Measurements from ENCODE around the gene MID1. TPM values are rescaled to one million over a fixed set of nuclear protein-coding genes. Genes with fewer than 3 reads are reported as not detected.

MID1 gene
- total RNA-seq, 2 experiments from 2014 or later: 0.95 to 1.2 TPM

DNA sequence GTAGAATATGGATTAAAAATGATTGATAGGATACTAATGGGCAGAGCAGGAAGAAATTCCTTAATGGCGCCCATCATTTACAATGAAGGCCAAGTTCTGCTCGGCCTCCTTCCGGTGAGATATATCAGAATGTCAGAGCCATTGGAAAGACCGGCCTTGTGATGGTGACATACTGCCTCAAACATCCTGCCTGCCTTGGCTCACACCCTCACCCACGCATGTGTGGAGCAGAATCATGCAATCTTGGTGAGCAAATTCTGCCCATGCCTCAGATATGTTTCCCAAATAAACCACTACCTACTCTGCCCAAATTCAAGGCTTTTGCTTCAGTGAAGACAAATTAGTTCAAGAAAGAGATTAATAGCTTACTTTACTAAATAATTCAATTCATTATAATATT lies 163.3 kb downstream of the MID1 start:
- Mint-ChIP-seq H3K36me3 (ENCODE audit: low read depth) (no peaks in the 10 kb centered on the region), H3K9me3 (peaks cover 2% of the 10 kb centered on the region), H3K27me3 (ENCODE audit: low read depth) (no peaks in the 10 kb centered on the region), H3K4me3 (no peak overlapping the region), H3K4me1 (ENCODE audit: low read depth) (no peaks in the 10 kb centered on the region), H3K27ac (no peak overlapping the region)
- CTCF ChIA-PET: no interaction called here
- intact Hi-C loops (cut with micrococcal nuclease): no loop called here
- no peak for DNase-seq

DNA sequence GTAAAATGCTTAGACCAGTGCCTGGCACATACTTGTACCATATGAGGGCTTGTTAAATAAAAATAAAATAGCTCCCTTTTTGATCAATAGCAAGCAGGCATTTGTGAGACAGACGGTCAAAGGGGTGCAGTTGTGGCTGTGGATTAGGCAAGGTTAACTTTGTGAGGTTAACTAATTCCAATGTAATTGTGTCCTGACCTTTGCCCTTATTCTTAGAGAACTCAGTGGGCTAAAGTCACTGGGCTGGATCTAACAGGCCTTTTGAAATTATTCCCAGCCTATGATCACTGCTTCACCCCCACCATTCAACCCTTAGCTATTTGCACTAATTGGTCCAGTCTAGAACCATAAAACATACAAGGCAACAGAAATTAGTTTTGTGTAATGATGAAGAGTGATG lies 166.4 kb downstream of the MID1 start:
- Mint-ChIP-seq H3K27me3 (ENCODE audit: low read depth) (no peaks in the 10 kb centered on the region), H3K4me1 (ENCODE audit: low read depth) (no peaks in the 10 kb centered on the region), H3K36me3 (ENCODE audit: low read depth) (no peaks in the 10 kb centered on the region)

DNA sequence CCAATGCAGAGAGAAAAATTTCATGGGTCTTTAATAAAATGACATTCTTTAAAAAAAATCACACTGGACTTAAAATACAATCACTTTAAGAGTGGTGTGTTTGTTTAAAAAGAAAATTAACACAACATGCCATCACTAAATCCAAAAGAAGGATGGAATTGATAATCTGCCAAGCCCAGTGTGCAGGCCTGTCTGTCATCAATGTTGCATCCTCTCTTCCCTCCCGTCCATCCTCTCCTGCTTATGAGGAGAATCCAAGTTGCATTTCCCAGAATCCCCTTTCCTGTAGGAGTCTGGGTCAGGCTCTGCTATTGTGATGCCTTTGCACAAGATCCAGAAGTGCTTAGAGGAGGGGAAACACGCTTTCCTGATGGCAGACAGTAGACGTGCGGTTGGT lies 169.4 kb downstream of the MID1 start:
- peaks cover 2% of the 10 kb centered on the region for H3K9me3 Mint-ChIP-seq

More for the DNA sequence above, 166.4 kb downstream of the MID1 start:
- no peak overlapping the region for H3K27ac Mint-ChIP-seq
- CTCF ChIA-PET: no interaction called here
- no peak overlapping the region for H3K4me3 Mint-ChIP-seq
- H3K9me3 Mint-ChIP-seq: peaks cover 2% of the 10 kb centered on the region
- intact Hi-C loops (cut with micrococcal nuclease): no loop called here
- no peak for DNase-seq

DNA sequence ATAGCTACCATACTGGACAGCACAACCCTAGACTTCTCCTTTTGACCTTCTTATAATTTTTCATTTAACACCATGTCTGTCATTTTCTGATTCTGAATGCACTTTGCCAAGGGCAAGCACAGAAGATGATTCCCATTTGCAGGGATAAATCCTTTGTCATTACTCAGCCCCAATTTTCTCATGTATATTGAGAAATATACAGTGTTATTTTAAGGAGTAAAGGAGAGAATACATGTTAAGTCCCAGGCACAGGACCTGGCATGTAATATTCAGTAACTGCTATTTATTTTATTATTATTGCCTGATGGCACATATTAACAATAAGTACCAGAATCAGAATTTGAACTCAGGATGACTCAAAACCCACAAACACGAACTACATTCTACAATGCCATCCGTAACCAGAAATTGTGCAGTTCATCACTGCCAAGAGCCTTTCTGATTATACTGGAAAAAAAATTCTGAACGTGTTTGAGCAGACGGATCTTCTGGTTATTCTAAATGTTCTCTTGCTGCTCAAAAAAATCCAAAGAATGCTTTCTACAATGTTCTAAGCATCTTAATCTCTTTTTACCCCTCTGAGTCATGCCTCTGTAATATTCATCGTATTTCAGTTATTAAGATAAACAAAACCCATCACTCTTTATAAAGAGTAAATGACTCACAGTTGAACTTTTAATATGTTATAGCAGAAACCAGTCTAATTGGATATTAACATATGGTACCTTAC lies 170.0 kb downstream of the MID1 start:
- no peak overlapping the region for H3K27ac Mint-ChIP-seq
- no peak for DNase-seq
- H3K9me3 Mint-ChIP-seq: peaks cover 2% of the 10 kb centered on the region
- H3K27me3 Mint-ChIP-seq (ENCODE audit: low read depth): no peaks in the 10 kb centered on the region
- H3K36me3 Mint-ChIP-seq (ENCODE audit: low read depth): no peaks in the 10 kb centered on the region
- intact Hi-C loops (cut with micrococcal nuclease): no loop called here
- H3K4me1 Mint-ChIP-seq (ENCODE audit: low read depth): no peaks in the 10 kb centered on the region
- H3K4me3 Mint-ChIP-seq: no peak overlapping the region
- CTCF ChIA-PET: no interaction called here

More for the DNA sequence above, 169.4 kb downstream of the MID1 start:
- no peak overlapping the region for H3K27ac Mint-ChIP-seq
- CTCF ChIA-PET: no interaction called here
- DNase-seq: no peak
- H3K4me3 Mint-ChIP-seq: no peak overlapping the region
- no peaks in the 10 kb centered on the region for H3K36me3 Mint-ChIP-seq (ENCODE audit: low read depth)
- intact Hi-C loops (cut with micrococcal nuclease): no loop called here
- H3K27me3 Mint-ChIP-seq (ENCODE audit: low read depth): no peaks in the 10 kb centered on the region
- no peaks in the 10 kb centered on the region for H3K4me1 Mint-ChIP-seq (ENCODE audit: low read depth)

DNA sequence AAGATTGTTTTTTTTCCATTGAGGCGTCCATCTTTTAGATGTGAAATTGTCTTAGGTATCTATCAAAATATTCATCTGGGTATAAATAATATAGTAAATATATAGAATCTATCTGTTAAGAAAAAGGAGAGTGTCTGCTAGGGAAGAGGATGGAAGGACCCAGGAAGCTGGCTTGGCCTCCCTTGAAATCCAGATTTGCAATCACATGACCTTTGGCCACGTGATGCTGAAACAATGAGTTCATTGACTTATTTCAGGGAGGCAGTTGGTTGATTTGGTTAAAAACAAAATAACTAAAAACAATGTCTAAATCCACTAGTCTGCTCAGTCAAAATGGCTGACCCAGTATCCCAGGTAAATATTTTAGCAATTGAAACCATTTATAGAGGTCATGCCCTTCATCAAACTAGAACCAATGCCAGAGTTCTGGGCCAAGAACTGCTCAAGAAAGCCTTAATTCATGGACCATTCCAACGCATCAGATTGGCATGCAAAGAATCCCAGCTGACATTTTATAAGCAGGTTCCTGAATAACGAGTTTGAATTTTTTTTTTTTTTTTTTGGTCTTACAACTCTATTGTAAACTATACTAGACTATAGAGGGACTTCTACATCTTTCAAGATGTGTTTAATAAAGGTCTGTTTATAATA lies 172.7 kb downstream of the MID1 start:
- intact Hi-C loops (cut with micrococcal nuclease): no loop called here
- CTCF ChIA-PET: no interaction called here
- Mint-ChIP-seq H3K27me3 (ENCODE audit: low read depth) (no peaks in the 10 kb centered on the region), H3K9me3 (no peaks in the 10 kb centered on the region), H3K36me3 (ENCODE audit: low read depth) (no peaks in the 10 kb centered on the region), H3K4me3 (no peak overlapping the region), H3K4me1 (ENCODE audit: low read depth) (no peaks in the 10 kb centered on the region), H3K27ac (no peak overlapping the region)
- DNase-seq: no peak

DNA sequence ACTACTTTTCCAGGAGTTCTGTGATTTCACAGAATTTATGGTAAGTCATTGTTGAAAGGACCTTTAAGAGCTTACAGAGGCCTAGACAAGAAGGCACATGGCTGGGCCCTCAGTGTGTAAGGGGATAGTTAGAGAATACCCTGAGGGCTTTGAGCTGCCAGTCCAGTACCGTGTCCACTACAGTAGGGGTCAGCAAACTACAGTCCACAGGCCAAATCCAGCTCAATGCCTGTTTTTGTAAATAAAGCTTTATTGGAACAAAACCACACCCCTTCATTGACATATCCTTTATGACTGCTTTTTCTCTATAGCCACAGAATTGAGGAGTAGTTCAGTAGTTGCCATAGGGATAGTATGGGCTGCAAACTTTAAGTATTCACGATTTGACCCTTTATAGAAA lies 176.2 kb downstream of the MID1 start:
- no peak overlapping the region for H3K27ac Mint-ChIP-seq

DNA sequence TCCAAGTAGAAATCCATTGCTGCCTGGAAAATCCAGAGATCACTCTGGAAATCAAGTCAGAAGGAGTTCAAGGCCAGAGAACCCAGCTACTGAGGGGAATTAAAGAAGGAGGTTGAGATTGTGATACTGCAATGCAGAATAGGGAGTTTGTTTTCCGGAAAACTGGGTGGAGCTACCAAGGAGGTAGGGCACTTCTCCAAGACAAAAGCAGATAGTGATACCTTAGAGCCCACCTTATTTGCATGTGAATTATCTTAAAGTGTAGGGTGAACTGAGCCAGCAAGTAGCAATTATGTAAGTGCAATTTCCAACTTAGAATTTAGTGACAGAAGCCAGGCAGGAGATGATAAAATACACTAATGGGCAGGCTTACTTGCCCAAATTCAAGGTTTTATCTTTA lies 178.9 kb downstream of the MID1 start:
- H3K27me3 Mint-ChIP-seq (ENCODE audit: low read depth): no peaks in the 10 kb centered on the region
- CTCF ChIA-PET: no interaction called here
- no peaks in the 10 kb centered on the region for H3K4me1 Mint-ChIP-seq (ENCODE audit: low read depth)
- H3K4me3 Mint-ChIP-seq: no peak overlapping the region
- intact Hi-C loops (cut with micrococcal nuclease): no loop called here
- H3K9me3 Mint-ChIP-seq: no peaks in the 10 kb centered on the region
- no peak overlapping the region for H3K27ac Mint-ChIP-seq
- no peak for DNase-seq
- H3K36me3 Mint-ChIP-seq (ENCODE audit: low read depth): no peaks in the 10 kb centered on the region

More for the DNA sequence above, 176.2 kb downstream of the MID1 start:
- H3K4me3 Mint-ChIP-seq: no peak overlapping the region
- CTCF ChIA-PET: no interaction called here
- H3K9me3 Mint-ChIP-seq: no peaks in the 10 kb centered on the region
- DNase-seq: no peak
- intact Hi-C loops (cut with micrococcal nuclease): no loop called here
- no peaks in the 10 kb centered on the region for H3K36me3 Mint-ChIP-seq (ENCODE audit: low read depth)
- H3K27me3 Mint-ChIP-seq (ENCODE audit: low read depth): no peaks in the 10 kb centered on the region
- H3K4me1 Mint-ChIP-seq (ENCODE audit: low read depth): no peaks in the 10 kb centered on the region

DNA sequence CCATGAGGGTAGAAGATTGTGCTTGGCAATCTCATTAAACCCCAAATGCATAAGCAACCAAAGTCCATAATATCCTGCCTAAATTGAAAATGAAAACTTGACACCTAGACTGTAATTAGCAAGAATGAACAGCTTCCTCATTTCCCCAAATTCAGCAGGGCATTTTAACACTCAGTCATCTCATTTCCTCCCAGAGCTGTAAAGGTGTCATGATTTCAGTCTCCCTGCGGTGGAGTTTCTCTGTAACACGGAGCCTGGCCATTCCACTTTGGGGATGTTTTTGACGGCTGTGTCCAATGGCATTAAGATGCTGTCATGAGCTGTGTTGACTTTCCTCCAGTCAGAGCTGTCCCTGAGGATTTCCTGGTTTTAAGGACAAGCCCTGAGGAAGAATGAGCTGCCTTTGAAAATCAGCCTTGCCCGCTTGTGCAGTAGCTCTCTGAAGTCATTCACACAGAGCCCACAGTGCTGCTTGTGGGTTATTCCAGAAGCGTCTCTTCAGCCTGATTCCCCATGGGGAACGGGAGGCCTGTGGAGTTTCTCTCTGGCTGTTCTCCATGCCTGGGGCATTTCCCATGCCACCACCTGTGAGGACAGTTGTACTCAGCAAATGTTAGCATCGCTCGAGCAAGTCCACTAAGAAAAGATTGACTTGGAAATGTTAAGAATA lies 187.0 kb downstream of the MID1 start:
- Mint-ChIP-seq H3K4me1 (ENCODE audit: low read depth) (no peaks in the 10 kb centered on the region), H3K4me3 (no peak overlapping the region)
- CTCF ChIA-PET: no interaction called here

DNA sequence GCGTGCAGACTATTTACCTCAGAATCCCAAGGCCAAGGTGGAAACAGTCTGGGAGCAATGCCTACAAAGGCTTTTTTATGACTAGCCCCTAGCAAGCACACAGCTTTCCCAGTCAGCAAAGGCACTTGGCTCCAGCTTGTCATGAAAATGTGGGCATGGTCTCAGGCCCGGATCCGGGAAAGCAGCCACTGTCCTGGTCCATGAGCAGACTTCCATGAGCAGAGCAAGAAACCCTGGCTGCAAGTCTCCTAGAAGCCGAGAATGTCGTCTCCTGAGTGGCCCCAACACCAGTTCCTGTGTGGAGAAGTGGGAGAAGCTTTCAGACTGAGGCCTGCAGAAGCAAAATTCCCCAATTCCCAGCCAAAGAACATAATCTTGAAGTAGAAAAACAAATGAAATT lies 190.5 kb downstream of the MID1 start:
- Mint-ChIP-seq H3K9me3 (no peaks in the 10 kb centered on the region), H3K4me3 (no peak overlapping the region), H3K4me1 (ENCODE audit: low read depth) (no peaks in the 10 kb centered on the region), H3K27ac (no peak overlapping the region), H3K27me3 (ENCODE audit: low read depth) (no peaks in the 10 kb centered on the region), H3K36me3 (ENCODE audit: low read depth) (no peaks in the 10 kb centered on the region)
- DNase-seq: no peak
- intact Hi-C loops (cut with micrococcal nuclease): no loop called here
- CTCF ChIA-PET: no interaction called here

More for the DNA sequence above, 187.0 kb downstream of the MID1 start:
- H3K9me3 Mint-ChIP-seq: no peaks in the 10 kb centered on the region
- no peak overlapping the region for H3K27ac Mint-ChIP-seq
- intact Hi-C loops (cut with micrococcal nuclease): no loop called here
- DNase-seq: no peak
- H3K36me3 Mint-ChIP-seq (ENCODE audit: low read depth): no peaks in the 10 kb centered on the region
- H3K27me3 Mint-ChIP-seq (ENCODE audit: low read depth): no peaks in the 10 kb centered on the region

DNA sequence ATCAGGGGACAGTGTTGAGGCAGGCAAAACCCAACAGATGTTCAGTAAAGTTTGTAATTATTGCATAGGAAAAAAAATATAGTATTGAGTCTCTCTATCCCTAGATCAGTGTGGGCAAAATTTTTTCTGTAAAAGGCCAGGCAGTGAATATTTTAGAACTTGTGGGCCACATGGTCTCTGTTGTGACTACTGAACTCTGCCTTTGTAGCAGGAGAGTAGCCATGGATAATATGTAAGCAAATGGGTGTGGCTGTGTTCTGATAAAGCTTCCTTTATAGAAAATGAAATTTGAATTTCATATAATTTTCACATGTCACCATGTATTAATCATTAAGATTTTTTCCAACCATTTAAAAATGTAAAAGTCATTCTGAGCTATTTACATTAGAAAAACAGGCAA lies 193.1 kb downstream of the MID1 start:
- Mint-ChIP-seq H3K27ac (no peak overlapping the region), H3K27me3 (ENCODE audit: low read depth) (no peaks in the 10 kb centered on the region), H3K36me3 (ENCODE audit: low read depth) (no peaks in the 10 kb centered on the region), H3K4me3 (no peak overlapping the region), H3K9me3 (no peaks in the 10 kb centered on the region), H3K4me1 (ENCODE audit: low read depth) (no peaks in the 10 kb centered on the region)
- CTCF ChIA-PET: no interaction called here
- intact Hi-C loops (cut with micrococcal nuclease): no loop called here
- no peak for DNase-seq

DNA sequence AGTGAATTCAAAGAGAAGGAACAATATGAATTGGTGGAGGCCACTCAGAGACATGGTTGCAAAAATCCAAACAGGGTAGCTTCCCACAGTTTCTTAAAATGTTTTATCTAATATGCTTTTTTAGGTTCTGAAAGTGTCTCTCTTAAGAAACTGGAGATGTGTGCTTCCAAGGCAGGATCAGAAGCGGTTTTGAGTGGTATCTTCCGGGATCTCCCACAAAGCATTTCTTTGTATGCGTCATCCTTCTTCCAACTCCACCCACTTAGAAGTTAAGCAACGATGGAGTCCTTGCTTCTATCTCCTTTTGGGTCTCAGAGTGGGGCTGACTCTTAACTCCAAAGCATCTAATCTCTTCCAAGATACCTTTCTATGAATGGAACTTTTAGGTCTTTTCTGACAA lies 196.7 kb downstream of the MID1 start:
- Mint-ChIP-seq H3K27me3 (ENCODE audit: low read depth) (no peaks in the 10 kb centered on the region), H3K9me3 (no peaks in the 10 kb centered on the region), H3K4me3 (no peak overlapping the region), H3K27ac (no peak overlapping the region), H3K36me3 (ENCODE audit: low read depth) (no peaks in the 10 kb centered on the region), H3K4me1 (ENCODE audit: low read depth) (no peaks in the 10 kb centered on the region)
- CTCF ChIA-PET: no interaction called here
- DNase-seq: no peak
- intact Hi-C loops (cut with micrococcal nuclease): no loop called here

DNA sequence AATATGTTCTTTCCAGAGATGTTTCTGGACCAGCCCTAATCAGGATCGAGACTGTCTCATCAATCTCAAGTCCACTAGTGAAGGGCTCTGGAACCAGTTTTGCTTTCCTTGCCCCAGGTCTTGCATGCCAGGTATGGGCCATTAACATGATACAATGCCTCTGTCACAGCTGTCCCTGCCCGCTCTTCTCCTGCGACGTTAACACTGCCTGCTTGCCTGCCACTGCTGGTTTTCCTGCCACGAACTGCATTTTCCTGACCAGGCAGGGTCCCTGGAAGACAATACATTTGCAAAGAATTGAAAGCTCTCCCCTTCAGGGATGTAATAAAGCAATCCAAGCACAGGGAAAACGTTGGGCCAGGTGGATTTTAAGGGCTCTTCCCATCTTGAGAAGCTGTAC lies 200.3 kb downstream of the MID1 start:
- intact Hi-C loops (cut with micrococcal nuclease): no loop called here
- H3K4me3 Mint-ChIP-seq: no peak overlapping the region
- H3K27me3 Mint-ChIP-seq (ENCODE audit: low read depth): no peaks in the 10 kb centered on the region
- H3K36me3 Mint-ChIP-seq (ENCODE audit: low read depth): no peaks in the 10 kb centered on the region
- CTCF ChIA-PET: no interaction called here
- H3K27ac Mint-ChIP-seq: no peak overlapping the region
- no peak for DNase-seq
- no peaks in the 10 kb centered on the region for H3K4me1 Mint-ChIP-seq (ENCODE audit: low read depth)
- H3K9me3 Mint-ChIP-seq: no peaks in the 10 kb centered on the region

DNA sequence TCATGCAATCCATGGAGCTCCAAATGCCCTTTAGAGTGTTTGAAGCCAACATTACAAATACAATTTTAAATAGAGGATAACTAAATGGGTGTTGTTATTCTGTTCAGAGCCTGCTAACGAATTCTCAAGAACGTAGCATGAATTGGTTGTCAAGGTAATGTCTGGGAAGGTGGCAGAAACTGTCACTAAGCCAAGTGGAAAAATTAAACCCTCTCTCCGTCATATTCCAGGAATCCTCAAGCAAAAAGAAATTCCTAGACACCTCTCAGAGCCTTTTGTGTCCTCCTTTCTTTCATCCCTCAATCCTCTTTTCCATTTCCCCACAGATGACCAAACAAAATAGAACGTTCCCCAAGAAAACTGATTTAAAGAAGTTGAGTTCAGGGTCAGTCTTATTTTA lies 204.0 kb downstream of the MID1 start:
- H3K4me1 Mint-ChIP-seq (ENCODE audit: low read depth): no peaks in the 10 kb centered on the region
- no peak overlapping the region for H3K4me3 Mint-ChIP-seq
- no peak overlapping the region for H3K27ac Mint-ChIP-seq
- no peaks in the 10 kb centered on the region for H3K27me3 Mint-ChIP-seq (ENCODE audit: low read depth)
- H3K9me3 Mint-ChIP-seq: no peaks in the 10 kb centered on the region
- no peak for DNase-seq
- CTCF ChIA-PET: no interaction called here
- no peaks in the 10 kb centered on the region for H3K36me3 Mint-ChIP-seq (ENCODE audit: low read depth)
- intact Hi-C loops (cut with micrococcal nuclease): no loop called here

All from activated naive CD4-positive, alpha-beta T cell treated with anti-CD3 and anti-CD28 coated beads for 36 hours (primary cell).